Loucy (cell line): ENCODE measurements around the gene ATF7IP.

Experiments
- CTCF ChIP-seq: fragments of 200-600 bp; sonication (generic); conservative IDR thresholded peaks from 2 replicates; pipeline ENCODE4 v1.5.1; 2014; ENCODE audit warnings: mild to moderate bottlenecking, antibody characterized with exemption, low read length
- EZH2phosphoT487 ChIP-seq: fragments of 200-600 bp; IDR thresholded peaks from 2 replicates; pipeline ENCODE4 v1.6.1; 2018; ENCODE audit warnings: antibody characterized with exemption, mild to moderate bottlenecking, moderate library complexity, borderline replicate concordance

- TF ChIP-seq CTCF (no peak), EZH2phosphoT487 (no peak)
These were observed 9.3 kb upstream of the ATF7IP start for GRCh38 chr12:14356147-14356546.
